Measurements from ENCODE around the gene CHL1. TPM values are rescaled to one million over a fixed set of nuclear protein-coding genes. Genes with fewer than 3 reads are reported as not detected.

The CHL1 gene
- total and polyA plus RNA-seq, 2 experiments from 2014 or later = 1.4 to 1.9 TPM

DNA sequence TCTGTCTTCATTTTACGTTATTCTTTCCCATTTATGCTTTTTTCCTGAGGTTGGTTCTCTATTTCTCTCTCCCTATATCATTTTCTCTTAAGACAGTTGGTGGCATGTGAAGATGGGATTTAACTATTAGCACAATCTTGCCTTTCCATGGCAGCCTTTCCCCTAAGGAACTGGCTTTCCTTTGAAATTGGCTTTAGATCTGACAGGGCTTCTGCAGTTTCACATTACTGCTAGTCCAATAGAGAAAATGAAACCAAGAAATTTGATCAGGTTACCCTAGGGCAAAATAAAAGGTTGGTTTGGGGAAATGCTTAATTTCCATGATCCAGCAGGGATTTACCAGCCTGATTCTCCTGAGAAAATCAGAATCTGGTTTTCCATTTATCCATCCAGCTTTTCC, 22.7 kb upstream of the CHL1 start:
- TF ChIP-seq REST (IDR thresholded peaks at IDR 0.05; ENCODE audit: unreplicated experiment) (no peak), CTCF (conservative IDR thresholded peaks at IDR 0.05; ENCODE audit: low read depth in 2 of 2) (no peak), ZNF114 (CRISPR knock-in tag; IDR thresholded peaks at IDR 0.05) (no peak), POLR2AphosphoS5 (IDR thresholded peaks at IDR 0.05; ENCODE audit: low read depth) (no peak), ZNF331 (CRISPR knock-in tag; IDR thresholded peaks at IDR 0.05; ENCODE audit: low read depth) (no peak), EZH2 (IDR thresholded peaks at IDR 0.05; ENCODE audit: low read depth, unreplicated experiment) (no peak), ETS1 (IDR thresholded peaks at IDR 0.05) (no peak), EZH2phosphoT487 (IDR thresholded peaks at IDR 0.05; ENCODE audit: unreplicated experiment) (no peak)
- TF ChIP-seq, protein P1, sequence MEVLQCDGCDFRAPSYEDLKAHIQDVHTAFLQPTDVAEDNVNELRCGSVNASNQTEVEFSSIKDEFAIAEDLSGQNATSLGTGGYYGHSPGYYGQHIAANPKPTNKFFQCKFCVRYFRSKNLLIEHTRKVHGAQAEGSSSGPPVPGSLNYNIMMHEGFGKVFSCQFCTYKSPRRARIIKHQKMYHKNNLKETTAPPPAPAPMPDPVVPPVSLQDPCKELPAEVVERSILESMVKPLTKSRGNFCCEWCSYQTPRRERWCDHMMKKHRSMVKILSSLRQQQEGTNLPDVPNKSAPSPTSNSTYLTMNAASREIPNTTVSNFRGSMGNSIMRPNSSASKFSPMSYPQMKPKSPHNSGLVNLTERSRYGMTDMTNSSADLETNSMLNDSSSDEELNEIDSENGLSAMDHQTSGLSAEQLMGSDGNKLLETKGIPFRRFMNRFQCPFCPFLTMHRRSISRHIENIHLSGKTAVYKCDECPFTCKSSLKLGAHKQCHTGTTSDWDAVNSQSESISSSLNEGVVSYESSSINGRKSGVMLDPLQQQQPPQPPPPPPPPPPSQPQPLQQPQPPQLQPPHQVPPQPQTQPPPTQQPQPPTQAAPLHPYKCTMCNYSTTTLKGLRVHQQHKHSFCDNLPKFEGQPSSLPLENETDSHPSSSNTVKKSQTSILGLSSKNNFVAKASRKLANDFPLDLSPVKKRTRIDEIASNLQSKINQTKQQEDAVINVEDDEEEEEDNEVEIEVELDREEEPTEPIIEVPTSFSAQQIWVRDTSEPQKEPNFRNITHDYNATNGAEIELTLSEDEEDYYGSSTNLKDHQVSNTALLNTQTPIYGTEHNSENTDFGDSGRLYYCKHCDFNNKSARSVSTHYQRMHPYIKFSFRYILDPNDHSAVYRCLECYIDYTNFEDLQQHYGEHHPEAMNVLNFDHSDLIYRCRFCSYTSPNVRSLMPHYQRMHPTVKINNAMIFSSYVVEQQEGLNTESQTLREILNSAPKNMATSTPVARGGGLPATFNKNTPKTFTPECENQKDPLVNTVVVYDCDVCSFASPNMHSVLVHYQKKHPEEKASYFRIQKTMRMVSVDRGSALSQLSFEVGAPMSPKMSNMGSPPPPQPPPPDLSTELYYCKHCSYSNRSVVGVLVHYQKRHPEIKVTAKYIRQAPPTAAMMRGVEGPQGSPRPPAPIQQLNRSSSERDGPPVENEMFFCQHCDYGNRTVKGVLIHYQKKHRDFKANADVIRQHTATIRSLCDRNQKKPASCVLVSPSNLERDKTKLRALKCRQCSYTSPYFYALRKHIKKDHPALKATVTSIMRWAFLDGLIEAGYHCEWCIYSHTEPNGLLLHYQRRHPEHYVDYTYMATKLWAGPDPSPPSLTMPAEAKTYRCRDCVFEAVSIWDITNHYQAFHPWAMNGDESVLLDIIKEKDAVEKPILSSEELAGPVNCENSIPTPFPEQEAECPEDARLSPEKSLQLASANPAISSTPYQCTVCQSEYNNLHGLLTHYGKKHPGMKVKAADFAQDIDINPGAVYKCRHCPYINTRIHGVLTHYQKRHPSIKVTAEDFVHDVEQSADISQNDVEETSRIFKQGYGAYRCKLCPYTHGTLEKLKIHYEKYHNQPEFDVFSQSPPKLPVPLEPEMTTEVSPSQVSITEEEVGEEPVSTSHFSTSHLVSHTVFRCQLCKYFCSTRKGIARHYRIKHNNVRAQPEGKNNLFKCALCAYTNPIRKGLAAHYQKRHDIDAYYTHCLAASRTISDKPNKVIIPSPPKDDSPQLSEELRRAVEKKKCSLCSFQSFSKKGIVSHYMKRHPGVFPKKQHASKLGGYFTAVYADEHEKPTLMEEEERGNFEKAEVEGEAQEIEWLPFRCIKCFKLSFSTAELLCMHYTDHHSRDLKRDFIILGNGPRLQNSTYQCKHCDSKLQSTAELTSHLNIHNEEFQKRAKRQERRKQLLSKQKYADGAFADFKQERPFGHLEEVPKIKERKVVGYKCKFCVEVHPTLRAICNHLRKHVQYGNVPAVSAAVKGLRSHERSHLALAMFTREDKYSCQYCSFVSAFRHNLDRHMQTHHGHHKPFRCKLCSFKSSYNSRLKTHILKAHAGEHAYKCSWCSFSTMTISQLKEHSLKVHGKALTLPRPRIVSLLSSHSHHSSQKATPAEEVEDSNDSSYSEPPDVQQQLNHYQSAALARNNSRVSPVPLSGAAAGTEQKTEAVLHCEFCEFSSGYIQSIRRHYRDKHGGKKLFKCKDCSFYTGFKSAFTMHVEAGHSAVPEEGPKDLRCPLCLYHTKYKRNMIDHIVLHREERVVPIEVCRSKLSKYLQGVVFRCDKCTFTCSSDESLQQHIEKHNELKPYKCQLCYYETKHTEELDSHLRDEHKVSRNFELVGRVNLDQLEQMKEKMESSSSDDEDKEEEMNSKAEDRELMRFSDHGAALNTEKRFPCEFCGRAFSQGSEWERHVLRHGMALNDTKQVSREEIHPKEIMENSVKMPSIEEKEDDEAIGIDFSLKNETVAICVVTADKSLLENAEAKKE (CRISPR knock-in tag; IDR thresholded peaks at IDR 0.05) = no peak
- Histone ChIP-seq H2AFZ (no peak overlapping the region; the same call in 1 of the 2 replicates), H3K4me2 (no peak overlapping the region)

More for the DNA sequence above, 22.7 kb upstream of the CHL1 start:
- H3K36me3 ChIP-seq (ENCODE audit: insufficient read depth) = no peaks in the 10 kb centered on the region
- no peak overlapping the region for H3K27ac ChIP-seq (ENCODE audit: low read depth)
- DNase-seq (ENCODE audit: low spot score) (no peak), ATAC-seq (no peak)
- Mint-ChIP-seq H3K4me1 (no peaks in the 10 kb centered on the region), H3K4me3 (no peak overlapping the region), H3K27ac (no peak overlapping the region), H3K27me3 (ENCODE audit: insufficient read depth, low read depth, poor library complexity) (no peaks in the 10 kb centered on the region), H3K36me3 (ENCODE audit: low read depth) (peaks cover 7% of the 10 kb centered on the region; the same call in 2 of the 3 replicates), H3K9me3 (peaks cover 81% of the 10 kb centered on the region)
- H3F3A ChIP-seq (replicated peaks; ENCODE audit: low read depth) = no peaks in the 10 kb centered on the region
- no peaks in the 10 kb centered on the region for H3K79me2 ChIP-seq (replicated peaks; ENCODE audit: insufficient read depth)
- H3K4me1 ChIP-seq (ENCODE audit: insufficient read depth) = no peaks in the 10 kb centered on the region
- no peaks in the 10 kb centered on the region for H4K20me1 ChIP-seq (replicated peaks; ENCODE audit: insufficient read depth)
- no peaks in the 10 kb centered on the region for H3K27me3 ChIP-seq (ENCODE audit: insufficient read depth)
- no peaks in the 10 kb centered on the region for H3K9me2 ChIP-seq (ENCODE audit: insufficient read depth)
- no peak overlapping the region for H3K4me3 ChIP-seq
